GM19023 (cell line): ENCODE measurements around the gene RANBP1.
"Not testable (repeated sequence)": the region's sequence is repeated elsewhere in the genome, so short reads cannot be mapped to it uniquely, and the experiment has no call there.

Experiments used
- ATAC-seq: cut with Tn5 transposase; IDR thresholded peaks from one replicate; pipeline ENCODE4 v1.9.1; 2021; ENCODE audit warnings: mild to moderate bottlenecking, moderate library complexity; ENCODE audit not compliant: unreplicated experiment

The RANBP1 gene

GRCh38 chr22:20149257-20150250, 33.6 kb downstream of the RANBP1 start:
- no peak for ATAC-seq

- ATAC-seq, result no peak
These were observed 34.7 kb downstream of the RANBP1 start, which contains the start of gene CCDC188 for GRCh38 chr22:20150381-20151275. Gene CCDC188, minus strand, starts transcription at chr22:20151055. Its CDS starts 69 bp downstream, at chr22:20150986.

- ATAC-seq, result no peak
These were observed 35.3 kb downstream of the RANBP1 start for GRCh38 chr22:20151276-20151588.

- ATAC-seq, result no peak
These were observed 36.6 kb downstream of the RANBP1 start for GRCh38 chr22:20152464-20152890.

- no peak for ATAC-seq
These were observed 38.0 kb downstream of the RANBP1 start for GRCh38 chr22:20153945-20154344.

GRCh38 chr22:20154602-20155187, 38.8 kb downstream of the RANBP1 start:
- ATAC-seq, result no peak

GRCh38 chr22:20155330-20156041, 39.6 kb downstream of the RANBP1 start:
- ATAC-seq, result no peak

GRCh38 chr22:20156042-20156389, 40.1 kb downstream of the RANBP1 start:
- no peak for ATAC-seq

GRCh38 chr22:20156611-20157429, 40.9 kb downstream of the RANBP1 start:
- ATAC-seq, result no peak

- no peak for ATAC-seq
These were observed 41.7 kb downstream of the RANBP1 start for GRCh38 chr22:20157430-20158183.

- ATAC-seq, result no peak
These were observed 42.6 kb downstream of the RANBP1 start for GRCh38 chr22:20158391-20159036.

- ATAC-seq, result no peak
These were observed 43.2 kb downstream of the RANBP1 start for GRCh38 chr22:20159076-20159475.

GRCh38 chr22:20159531-20159930, 43.6 kb downstream of the RANBP1 start:
- ATAC-seq, result not testable (repeated sequence)

- ATAC-seq, result no peak
These were observed 44.1 kb downstream of the RANBP1 start for GRCh38 chr22:20160041-20160440.

- no peak for ATAC-seq
These were observed 49.0 kb downstream of the RANBP1 start for GRCh38 chr22:20164863-20165262.

GRCh38 chr22:20165421-20165820, 49.5 kb downstream of the RANBP1 start:
- no peak for ATAC-seq

- ATAC-seq, result no peak
These were observed 50.0 kb downstream of the RANBP1 start for GRCh38 chr22:20165913-20166312.

GRCh38 chr22:20166703-20167102, 50.8 kb downstream of the RANBP1 start:
- no peak for ATAC-seq
